H1 (cell line): ENCODE measurements around the gene INTS7. TPM values are rescaled to one million over a fixed set of nuclear protein-coding genes. Genes with fewer than 3 reads are reported as not detected.

Experiments used
- CBX5 ChIP-seq: fragments of 300-800, 300-1000 bp; sonication (generic); IDR thresholded peaks from 2 replicates; pipeline ENCODE4 v1.7.1; 2016; ENCODE audit warnings: antibody characterized with exemption, low read length, low read depth
- EP300 ChIP-seq, 2 experiments: IDR thresholded peaks; 1 replicate in 1 of 2; 2 replicates in 1 of 2; pipeline ENCODE4 v1.6.1; 2011 to 2012; ENCODE audit warnings: low read depth in 2 of 2, low read length in 2 of 2, mild to moderate bottlenecking in 2 of 2, borderline replicate concordance in 1 of 2, inconsistent platforms in 1 of 2, moderate library complexity in 1 of 2
- KDM1A ChIP-seq: fragments of 200-600, 300-600 bp; sonication (generic); IDR thresholded peaks from 2 replicates; pipeline ENCODE4 v1.7.1; 2016; ENCODE audit warnings: mild to moderate bottlenecking, low read length, borderline replicate concordance
- KDM4A ChIP-seq: IDR thresholded peaks from one replicate; pipeline ENCODE4 v1.7.1; 2012; ENCODE audit warnings: low read depth, mild to moderate bottlenecking, moderate library complexity, low read length, inconsistent platforms; ENCODE audit not compliant: severe bottlenecking
- KDM5A ChIP-seq: fragments of 200-600 bp; IDR thresholded peaks from 2 replicates; pipeline ENCODE4 v1.7.1; 2012; ENCODE audit warnings: mild to moderate bottlenecking, low read length, inconsistent platforms, mixed read lengths
- PHF8 ChIP-seq: fragments of 200-600 bp; sonication (generic); conservative IDR thresholded peaks from 2 replicates; pipeline ENCODE4 v1.7.1; 2012; ENCODE audit warnings: low read depth, mild to moderate bottlenecking, inconsistent platforms, low read length, moderate library complexity
- RBBP5 ChIP-seq: IDR thresholded peaks from 2 replicates; pipeline ENCODE4 v1.7.1; 2012; ENCODE audit warnings: low read depth, mild to moderate bottlenecking, inconsistent platforms, low read length, moderate library complexity, borderline replicate concordance
- SIN3A ChIP-seq, 2 experiments: IDR thresholded peaks in 1 of 2; conservative IDR thresholded peaks in 1 of 2; 2 replicates each; pipeline ENCODE4 v1.6.1; 2011 to 2012; ENCODE audit warnings: low read length in 2 of 2, improper control_type of control experiment in 1 of 2, low read depth in 1 of 2, mild to moderate bottlenecking in 1 of 2
- TAF1 ChIP-seq: IDR thresholded peaks from 2 replicates; pipeline ENCODE4 v1.6.1; 2011; ENCODE audit warnings: mild to moderate bottlenecking, low read depth, low read length
- TCF12 ChIP-seq: IDR thresholded peaks from 2 replicates; pipeline ENCODE4 v1.6.1; 2011; ENCODE audit warnings: low read depth, mild to moderate bottlenecking, low read length
- USF2 ChIP-seq: IDR thresholded peaks from 2 replicates; pipeline ENCODE4 v1.6.1; 2011; ENCODE audit warnings: low read length, improper control_type of control experiment
- polyA plus RNA-seq, 7 experiments: library from polyadenylated mRNA; depleted of rRNA in 3 of 7; stranded (reverse) in 5 of 7; unstranded in 2 of 7; fragments of >200 nt in 5 of 7; fragments of 200-250 nt in 2 of 7; gene quantifications; 1 replicate in 5 of 7; 2 replicates in 1 of 7; 4 replicates in 1 of 7; pipeline versions ENCODE4 v1.2.1 to v1.2.3, GENCODE V29; 2011 to 2013; ENCODE audit warnings: missing spikeins in 2 of 7, mixed read lengths in 2 of 7
- total RNA-seq: library from RNA; stranded (reverse); fragmentation: NEBNext Ultra II Directional; extraction: Animal tissue kit (Norgen Biotek cat#: 25700); gene quantifications from 2 replicates; pipeline ENCODE4 v1.2.1, GENCODE V29; 2021

The INTS7 gene
- total and polyA plus RNA-seq, 2 of the 8 experiments (the other 6 are each of a cell fraction or from before 2014, with no cell fraction given): 15.2 to 22.4 TPM

GRCh38 chr1:212035835-212036605 is 663 bp upstream of the INTS7 start (continued):
- peak; percentile 2 to 58; a peak in 1 of 4 replicates for TF ChIP-seq SIN3A (conservative IDR thresholded peaks at IDR 0.05 in 1 of 2, IDR thresholded peaks at IDR 0.05 in 1 of 2; ENCODE audit: low read depth in 1 of 2, low read length in 2 of 2)
- peak; percentile 86; the same call in 1 of the 2 replicates for TF ChIP-seq KDM1A
- no peak; the same call in 1 of the 2 replicates for TF ChIP-seq TAF1
- no peak for TF ChIP-seq KDM5A
- no peak for TF ChIP-seq EP300 (IDR thresholded peaks at IDR 0.05; ENCODE audit: borderline replicate concordance in 1 of 2, low read depth in 2 of 2, low read length in 2 of 2)
- no peak for TF ChIP-seq CBX5
- no peak; the same call in 1 of the 2 replicates for TF ChIP-seq RBBP5
- TF ChIP-seq PHF8: peak; percentile 75; the same call in 1 of the 2 replicates
- TF ChIP-seq TCF12: no peak
- no peak for TF ChIP-seq USF2
- peak; percentile 66 for TF ChIP-seq KDM4A
- TF ChIP-seq, all 59 proteins: peak for 8
